ENCODE data around the gene KCNJ3.

The KCNJ3 gene, protein sequence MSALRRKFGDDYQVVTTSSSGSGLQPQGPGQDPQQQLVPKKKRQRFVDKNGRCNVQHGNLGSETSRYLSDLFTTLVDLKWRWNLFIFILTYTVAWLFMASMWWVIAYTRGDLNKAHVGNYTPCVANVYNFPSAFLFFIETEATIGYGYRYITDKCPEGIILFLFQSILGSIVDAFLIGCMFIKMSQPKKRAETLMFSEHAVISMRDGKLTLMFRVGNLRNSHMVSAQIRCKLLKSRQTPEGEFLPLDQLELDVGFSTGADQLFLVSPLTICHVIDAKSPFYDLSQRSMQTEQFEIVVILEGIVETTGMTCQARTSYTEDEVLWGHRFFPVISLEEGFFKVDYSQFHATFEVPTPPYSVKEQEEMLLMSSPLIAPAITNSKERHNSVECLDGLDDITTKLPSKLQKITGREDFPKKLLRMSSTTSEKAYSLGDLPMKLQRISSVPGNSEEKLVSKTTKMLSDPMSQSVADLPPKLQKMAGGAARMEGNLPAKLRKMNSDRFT

DNA sequence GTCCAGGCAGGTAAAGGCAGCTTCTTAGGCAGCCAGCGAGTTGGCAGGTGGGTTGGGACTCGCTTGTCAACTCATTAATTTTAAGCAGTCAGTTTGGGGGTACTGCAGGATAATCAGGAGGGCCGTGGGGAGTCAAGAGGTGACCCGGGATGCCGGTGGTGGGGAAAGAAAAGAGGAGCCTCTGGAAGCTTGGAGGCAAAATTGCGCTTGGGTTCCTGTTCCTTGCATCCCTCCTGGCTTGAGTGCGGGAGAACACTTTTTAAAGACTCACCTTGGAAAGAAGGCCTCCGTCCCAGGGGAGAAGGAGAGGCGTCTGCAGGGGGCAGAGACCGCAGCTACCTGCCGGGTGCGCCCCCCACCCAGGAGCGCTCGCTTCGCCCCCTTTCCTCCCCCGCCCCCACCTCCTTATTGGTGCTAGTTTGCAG, at the start of gene KCNJ3:
TSS of gene KCNJ3 (plus strand) at position 400 of the 425 bp plus-strand sequence. CDS start 81 bp downstream, outside the sequence.
- DNase-seq (ENCODE audit: low read depth, low spot score) = no peak
- H3K4me3 ChIP-seq (ENCODE audit: low read depth, low read length) = peak within 1 kb of the TSS; percentile 16
- TF ChIP-seq, protein P1, sequence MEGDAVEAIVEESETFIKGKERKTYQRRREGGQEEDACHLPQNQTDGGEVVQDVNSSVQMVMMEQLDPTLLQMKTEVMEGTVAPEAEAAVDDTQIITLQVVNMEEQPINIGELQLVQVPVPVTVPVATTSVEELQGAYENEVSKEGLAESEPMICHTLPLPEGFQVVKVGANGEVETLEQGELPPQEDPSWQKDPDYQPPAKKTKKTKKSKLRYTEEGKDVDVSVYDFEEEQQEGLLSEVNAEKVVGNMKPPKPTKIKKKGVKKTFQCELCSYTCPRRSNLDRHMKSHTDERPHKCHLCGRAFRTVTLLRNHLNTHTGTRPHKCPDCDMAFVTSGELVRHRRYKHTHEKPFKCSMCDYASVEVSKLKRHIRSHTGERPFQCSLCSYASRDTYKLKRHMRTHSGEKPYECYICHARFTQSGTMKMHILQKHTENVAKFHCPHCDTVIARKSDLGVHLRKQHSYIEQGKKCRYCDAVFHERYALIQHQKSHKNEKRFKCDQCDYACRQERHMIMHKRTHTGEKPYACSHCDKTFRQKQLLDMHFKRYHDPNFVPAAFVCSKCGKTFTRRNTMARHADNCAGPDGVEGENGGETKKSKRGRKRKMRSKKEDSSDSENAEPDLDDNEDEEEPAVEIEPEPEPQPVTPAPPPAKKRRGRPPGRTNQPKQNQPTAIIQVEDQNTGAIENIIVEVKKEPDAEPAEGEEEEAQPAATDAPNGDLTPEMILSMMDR (IDR thresholded peaks at IDR 0.05; ENCODE audit: low read depth, low read length) = no peak
- in situ Hi-C loops (cut with HindIII; ENCODE audit: low sequenced_read_pairs) = no loop called here

DNA sequence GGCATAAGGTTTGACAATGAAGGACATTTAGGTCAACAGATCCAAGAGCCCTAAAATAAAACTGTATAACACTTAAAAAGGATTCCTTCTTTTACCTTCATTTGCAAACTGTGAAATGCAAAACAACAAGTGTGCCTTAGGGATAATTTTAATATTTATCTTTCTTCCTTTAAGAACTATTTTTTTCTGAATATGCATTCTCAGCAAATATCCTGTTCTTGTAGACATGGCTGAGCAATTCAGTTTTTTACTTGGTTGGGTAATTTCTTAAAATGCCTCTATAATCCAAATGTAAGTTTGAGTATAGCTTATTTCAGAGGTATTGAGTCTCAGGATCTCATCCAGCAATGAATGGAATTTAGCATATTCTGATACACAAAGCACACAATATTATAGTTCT, 43.0 kb upstream of the KCNJ3 start:
- no peak overlapping the region for H3K4me3 ChIP-seq (ENCODE audit: low read depth, low read length)
- TF ChIP-seq, protein P1 (IDR thresholded peaks at IDR 0.05; ENCODE audit: low read depth, low read length) = no peak
- in situ Hi-C loops (cut with HindIII; ENCODE audit: low sequenced_read_pairs) = no loop called here
- no peak for DNase-seq (ENCODE audit: low read depth, low spot score)

DNA sequence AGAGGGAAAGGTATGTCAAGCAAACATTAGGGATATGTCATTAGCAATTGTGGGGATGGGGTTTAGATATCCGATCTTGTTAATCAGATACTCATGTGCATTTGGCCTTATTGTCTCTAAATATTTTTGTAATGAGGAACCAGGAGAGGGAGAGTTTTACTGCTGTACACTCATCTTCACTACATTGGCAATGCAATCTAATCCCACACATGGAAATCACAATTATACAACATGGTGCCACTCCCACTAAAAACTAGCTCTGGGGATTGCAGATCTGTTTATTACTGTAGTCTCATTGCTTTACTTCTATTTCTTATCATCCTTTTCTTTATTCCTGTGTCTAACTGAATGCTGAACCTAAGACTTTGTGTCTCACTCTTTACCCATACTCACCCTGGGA, 39.6 kb upstream of the KCNJ3 start:
- no peak overlapping the region for H3K4me3 ChIP-seq (ENCODE audit: low read depth, low read length)
- in situ Hi-C loops (cut with HindIII; ENCODE audit: low sequenced_read_pairs) = no loop called here
- TF ChIP-seq, protein P1 (IDR thresholded peaks at IDR 0.05; ENCODE audit: low read depth, low read length) = no peak
- no peak for DNase-seq (ENCODE audit: low read depth, low spot score)

DNA sequence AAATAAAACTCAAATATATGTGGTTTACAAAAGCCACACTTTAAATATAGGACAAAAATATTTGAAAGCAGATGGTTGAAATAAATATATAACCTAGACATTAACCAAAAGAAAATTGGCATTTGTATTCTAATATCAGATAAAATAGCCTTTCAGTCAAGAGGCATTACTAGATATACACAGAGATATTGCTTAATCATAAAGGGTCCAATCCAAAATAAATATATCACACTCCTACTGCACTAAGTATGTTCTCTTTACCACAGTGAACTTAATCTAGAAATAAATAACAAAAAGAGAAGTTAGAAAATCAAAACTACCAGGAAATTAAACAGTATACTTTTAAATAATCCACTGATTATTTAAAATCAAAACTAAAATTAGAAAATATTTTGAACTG, 34.2 kb upstream of the KCNJ3 start:
- TF ChIP-seq, protein P1 (IDR thresholded peaks at IDR 0.05; ENCODE audit: low read depth, low read length) = no peak
- in situ Hi-C loops (cut with HindIII; ENCODE audit: low sequenced_read_pairs) = no loop called here
- H3K4me3 ChIP-seq (ENCODE audit: low read depth, low read length) = no peak overlapping the region
- DNase-seq (ENCODE audit: low read depth, low spot score) = no peak

DNA sequence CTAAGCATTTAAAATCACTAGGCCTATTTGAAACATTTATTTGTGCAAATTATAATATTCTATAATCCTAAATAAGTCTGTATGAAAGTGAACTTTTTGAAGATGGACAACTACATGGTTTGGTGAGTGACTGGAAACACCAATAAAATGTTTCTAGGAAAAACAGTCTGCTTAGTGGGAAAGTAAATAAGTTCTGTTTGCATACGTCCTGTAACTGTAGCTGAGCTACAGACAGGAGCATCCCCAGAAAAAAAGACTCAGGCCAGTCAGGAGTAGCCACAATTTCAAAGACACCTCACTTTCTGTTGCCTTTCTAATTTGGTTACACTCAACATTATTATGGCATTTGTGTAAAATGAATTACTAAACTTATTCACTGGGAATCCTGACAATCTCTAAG, 28.4 kb upstream of the KCNJ3 start:
- TF ChIP-seq, protein P1 (IDR thresholded peaks at IDR 0.05; ENCODE audit: low read depth, low read length) = no peak
- no peak for DNase-seq (ENCODE audit: low read depth, low spot score)
- no peak overlapping the region for H3K4me3 ChIP-seq (ENCODE audit: low read depth, low read length)
- in situ Hi-C loops (cut with HindIII; ENCODE audit: low sequenced_read_pairs) = no loop called here

DNA sequence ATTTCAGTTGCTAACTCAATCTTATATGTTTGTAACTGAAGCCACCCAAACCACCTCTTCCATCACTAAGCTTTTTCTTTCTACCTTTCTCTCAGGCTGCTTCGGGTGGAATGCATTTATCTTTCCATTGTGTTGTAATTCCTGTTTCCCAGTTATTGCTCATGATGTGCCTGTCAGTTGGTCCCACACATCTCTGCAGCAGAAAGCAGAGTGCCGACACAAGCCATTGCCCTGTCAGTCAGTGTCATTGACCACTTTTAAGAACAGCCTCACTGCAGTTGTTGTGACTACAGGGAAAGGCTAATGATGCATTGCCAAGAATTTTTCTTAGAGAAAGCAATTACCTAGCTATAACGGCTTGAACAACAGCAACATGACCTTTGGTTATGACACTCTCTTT, 24.8 kb upstream of the KCNJ3 start:
- TF ChIP-seq, protein P1 (IDR thresholded peaks at IDR 0.05; ENCODE audit: low read depth, low read length) = no peak
- in situ Hi-C loops (cut with HindIII; ENCODE audit: low sequenced_read_pairs) = no loop called here
- no peak for DNase-seq (ENCODE audit: low read depth, low spot score)
- no peak overlapping the region for H3K4me3 ChIP-seq (ENCODE audit: low read depth, low read length)

Measured in astrocyte of the spinal cord (primary cell).